ENCODE results near the gene IL1RAPL1.

DNA sequence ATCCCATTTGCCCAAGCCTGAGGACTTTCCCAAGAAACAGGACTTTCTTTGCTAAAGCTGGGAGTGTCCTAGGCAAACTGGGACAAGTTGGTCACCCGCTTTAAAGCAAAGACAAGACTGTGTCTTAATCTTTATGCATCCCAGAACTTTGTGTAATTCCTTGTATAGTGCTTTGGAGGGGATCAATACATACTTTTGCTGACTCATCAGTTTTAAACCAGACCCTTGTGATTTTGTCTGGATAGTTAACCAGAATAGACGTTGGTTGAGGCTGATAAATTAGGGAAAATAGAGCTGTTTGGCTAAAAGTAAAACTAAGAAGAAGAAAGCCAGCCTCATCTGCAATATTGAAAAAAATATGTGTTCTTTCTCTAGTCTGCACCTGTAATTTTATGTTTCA, 82.8 kb downstream of the IL1RAPL1 start:
- TF ChIP-seq CTCF (IDR thresholded peaks at IDR 0.05): no peak
- no peak for TF ChIP-seq ZFX (IDR thresholded peaks at IDR 0.05; ENCODE audit: borderline replicate concordance)
